Measurements from ENCODE around the gene GAB2.
"Not testable (repeated sequence)": the region's sequence is repeated elsewhere in the genome, so short reads cannot be mapped to it uniquely, and the experiment has no call there.

GAB2 gene

GRCh38 chr11:78363024-78363619, 54.5 kb downstream of the GAB2 start:
- DNase-seq, result peak; percentile 9

GRCh38 chr11:78361228-78361627, 56.4 kb downstream of the GAB2 start:
- DNase-seq, result no peak

DNA sequence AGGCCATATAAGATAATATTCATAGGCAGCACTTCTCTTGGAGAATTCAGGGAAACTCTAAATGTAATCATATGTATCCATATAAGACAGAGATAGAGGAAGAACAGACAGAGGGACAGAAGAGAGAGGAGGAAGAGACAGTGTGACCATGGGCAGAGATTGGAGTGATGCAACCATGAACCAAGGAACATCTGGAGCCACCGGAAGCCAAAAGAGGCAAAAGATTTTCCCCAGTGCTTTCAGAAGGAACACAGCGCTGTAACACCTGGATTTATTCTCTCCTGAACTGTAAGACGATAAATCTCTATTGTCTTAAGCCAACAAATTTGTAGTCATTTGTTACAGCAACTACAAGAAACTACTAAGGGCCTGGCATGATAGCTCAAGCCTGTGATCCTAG, 57.7 kb downstream of the GAB2 start:
- DNase-seq, result no peak

- not testable (repeated sequence) for DNase-seq
These were observed 59.7 kb downstream of the GAB2 start for GRCh38 chr11:78357924-78358323.

DNA sequence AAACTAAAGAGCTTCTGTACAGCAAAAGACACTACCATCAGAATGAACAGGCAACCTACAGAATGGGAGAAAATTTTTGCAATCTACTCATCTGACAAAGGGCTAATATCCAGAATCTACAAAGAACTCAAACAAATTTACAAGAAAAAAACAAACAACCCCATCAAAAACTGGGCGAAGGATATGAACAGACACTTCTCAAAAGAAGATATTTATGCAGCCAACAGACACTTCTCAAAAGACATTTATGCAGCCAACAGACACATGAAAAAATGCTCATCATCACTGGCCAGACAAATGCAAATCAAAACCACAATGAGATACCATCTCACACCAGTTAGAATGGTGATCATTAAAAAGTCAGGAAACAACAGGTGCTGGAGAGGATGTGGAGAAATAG, 60.2 kb downstream of the GAB2 start:
- DNase-seq, result not testable (repeated sequence)

GRCh38 chr11:78355742-78356141, 61.9 kb downstream of the GAB2 start:
- DNase-seq, result not testable (repeated sequence)

GRCh38 chr11:78355309-78355705, 62.3 kb downstream of the GAB2 start:
- no peak for DNase-seq

DNA sequence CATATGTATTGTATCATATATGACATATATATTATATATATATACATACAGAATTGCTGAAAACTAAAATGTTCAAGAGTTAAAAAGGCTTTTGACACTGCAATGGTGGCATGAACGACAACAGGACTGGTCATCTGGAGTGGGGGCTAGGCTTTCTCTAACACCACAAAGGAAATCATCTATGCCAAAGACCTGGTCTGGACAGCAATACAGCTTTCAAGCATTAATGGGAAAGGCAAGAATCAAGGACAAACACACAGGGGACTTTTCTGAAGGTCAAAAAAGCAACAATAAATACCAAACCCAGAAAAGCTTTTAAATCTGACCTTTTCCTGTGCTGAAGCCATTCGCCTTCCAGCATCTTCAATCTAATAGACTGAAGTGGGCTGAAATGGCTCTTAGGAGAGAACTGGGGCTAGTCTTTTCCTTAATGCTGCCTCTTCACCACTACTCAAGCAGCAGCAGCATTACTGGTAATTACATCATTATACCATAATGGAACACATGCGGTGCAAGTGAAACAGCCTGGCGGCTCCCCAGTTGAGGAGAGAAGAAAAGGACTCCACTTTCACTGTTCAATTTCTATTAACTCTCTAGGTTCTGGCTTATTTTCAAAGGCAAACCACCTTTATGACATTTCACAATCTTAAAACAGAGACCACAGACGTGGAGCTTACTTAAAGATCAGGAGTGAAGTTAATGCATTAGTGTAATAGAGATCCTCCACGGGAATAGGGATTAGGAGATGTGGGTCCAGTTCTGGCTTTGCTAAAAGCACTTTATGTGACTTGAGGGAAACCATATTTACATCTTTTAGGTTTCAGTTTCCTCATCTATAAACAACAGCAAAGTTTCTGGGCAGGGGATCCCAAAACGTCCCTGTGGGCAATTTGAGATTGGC, 63.0 kb downstream of the GAB2 start:
- no peak for DNase-seq

- no peak for DNase-seq
These were observed 65.4 kb downstream of the GAB2 start for GRCh38 chr11:78351979-78352841.

- no peak for DNase-seq
These were observed 66.4 kb downstream of the GAB2 start for GRCh38 chr11:78351193-78351592.

GRCh38 chr11:78350646-78351165, 66.9 kb downstream of the GAB2 start:
- peak; percentile 4 for DNase-seq

GRCh38 chr11:78350091-78350645, 67.5 kb downstream of the GAB2 start:
- DNase-seq, result no peak

DNA sequence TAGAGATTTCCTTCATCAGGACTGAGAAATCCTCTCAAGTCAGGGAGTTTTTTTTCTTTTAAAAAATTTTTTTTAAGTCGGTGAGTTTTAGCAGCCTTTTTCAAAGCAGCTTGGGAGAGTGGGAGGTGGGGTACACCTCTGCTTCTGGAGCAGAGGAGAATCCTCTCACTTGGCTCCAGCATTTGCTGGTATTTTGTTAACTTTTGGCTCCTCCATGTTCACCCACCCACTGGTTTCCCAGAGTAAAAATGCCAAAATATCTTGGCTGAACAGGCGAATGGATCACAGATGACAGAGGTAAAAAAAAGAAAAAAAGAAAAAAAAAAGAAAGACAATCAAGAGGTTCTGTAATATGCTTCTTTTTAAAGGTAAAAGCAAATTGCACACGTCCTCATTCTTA, 68.0 kb downstream of the GAB2 start:
- DNase-seq, result no peak

- no peak for DNase-seq
These were observed 68.5 kb downstream of the GAB2 start for GRCh38 chr11:78349114-78349513.

- DNase-seq, result no peak
These were observed 69.7 kb downstream of the GAB2 start for GRCh38 chr11:78347956-78348355.

- DNase-seq, result no peak
These were observed 70.8 kb downstream of the GAB2 start for GRCh38 chr11:78346799-78347198.

GRCh38 chr11:78345450-78345849, 72.2 kb downstream of the GAB2 start:
- no peak for DNase-seq

- no peak for DNase-seq
These were observed 72.9 kb downstream of the GAB2 start for GRCh38 chr11:78344676-78345075.

- no peak for DNase-seq
These were observed 73.5 kb downstream of the GAB2 start for GRCh38 chr11:78344094-78344493.

- no peak for DNase-seq
These were observed 74.3 kb downstream of the GAB2 start for GRCh38 chr11:78343303-78343702.

- DNase-seq, result no peak
These were observed 75.8 kb downstream of the GAB2 start for GRCh38 chr11:78341841-78342240.

DNA sequence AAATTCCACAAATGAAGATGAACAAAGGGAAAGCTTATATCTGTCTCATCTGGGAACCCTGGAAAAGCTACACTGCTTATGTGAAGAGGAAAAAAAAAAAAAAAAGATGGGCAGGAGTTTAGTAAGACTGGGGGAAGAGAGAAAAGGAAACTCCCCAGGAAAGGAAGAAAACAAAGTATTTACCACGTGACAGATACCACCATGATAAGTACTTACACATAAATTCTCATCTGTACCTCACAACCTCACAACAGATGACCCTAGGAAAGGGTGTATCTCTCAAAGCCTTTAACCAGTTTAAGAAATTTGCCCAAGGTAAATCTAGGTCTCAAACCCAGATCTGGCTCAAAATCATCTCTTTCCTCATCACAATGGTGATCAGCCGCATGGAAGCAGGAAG, 77.1 kb downstream of the GAB2 start:
- no peak for DNase-seq

DNA sequence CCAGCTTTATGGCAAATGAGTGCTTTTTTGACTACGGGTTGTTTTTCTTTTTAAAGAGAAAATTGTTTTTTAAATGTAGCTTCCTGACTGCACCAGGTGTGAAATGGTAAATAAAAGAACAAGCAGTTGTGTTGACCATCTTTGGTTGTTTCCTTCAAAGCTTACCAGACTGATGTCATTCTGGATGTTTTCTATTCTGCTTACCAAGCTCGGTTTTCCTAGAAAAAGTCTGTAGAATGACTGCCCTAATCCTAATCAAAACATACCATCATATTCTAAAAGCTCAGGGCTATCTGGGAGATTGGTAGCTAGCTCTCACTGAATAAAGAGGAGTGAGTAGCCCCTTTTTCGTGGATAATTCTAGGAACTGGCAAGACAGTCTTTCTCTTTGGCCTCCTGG, 77.7 kb downstream of the GAB2 start:
- DNase-seq, result no peak
